Stimulated activated CD4-positive, alpha-beta T cell treated with anti-CD3 and anti-CD28 coated beads, Interleukin-4, amount 100 ng/mL, for 24 hours (primary cell): ENCODE data around the gene RPS6KA2.
"Not testable (repeated sequence)": the region's sequence is repeated elsewhere in the genome, so short reads cannot be mapped to it uniquely, and the experiment has no call there.

Source experiments
- DNase-seq: peaks from one replicate; pipeline ENCODE4 v3.0.0-alpha.2; 2020

Gene RPS6KA2

GRCh38 chr6:166545156-166546034, 81.7 kb downstream of the RPS6KA2 start:
- no peak for DNase-seq

GRCh38 chr6:166544296-166544605, 82.8 kb downstream of the RPS6KA2 start:
- DNase-seq, result no peak

- no peak for DNase-seq
These were observed 83.3 kb downstream of the RPS6KA2 start for GRCh38 chr6:166543603-166544295.

- DNase-seq, result no peak
These were observed 84.5 kb downstream of the RPS6KA2 start for GRCh38 chr6:166542580-166542912.

- no peak for DNase-seq
These were observed 85.0 kb downstream of the RPS6KA2 start for GRCh38 chr6:166541876-166542579.

GRCh38 chr6:166541366-166541765, 85.7 kb downstream of the RPS6KA2 start:
- DNase-seq, result no peak

GRCh38 chr6:166540631-166541331, 86.3 kb downstream of the RPS6KA2 start:
- peak; percentile 73 for DNase-seq

- no peak for DNase-seq
These were observed 87.5 kb downstream of the RPS6KA2 start for GRCh38 chr6:166539543-166539942.

- not testable (repeated sequence) for DNase-seq
These were observed 88.1 kb downstream of the RPS6KA2 start for GRCh38 chr6:166539011-166539385.

- no peak for DNase-seq
These were observed 88.6 kb downstream of the RPS6KA2 start for GRCh38 chr6:166538297-166539010.

- DNase-seq, result no peak
These were observed 92.2 kb downstream of the RPS6KA2 start for GRCh38 chr6:166534658-166535406.

GRCh38 chr6:166533205-166533824, 93.7 kb downstream of the RPS6KA2 start:
- no peak for DNase-seq

- DNase-seq, result no peak
These were observed 94.7 kb downstream of the RPS6KA2 start for GRCh38 chr6:166532302-166532701.

GRCh38 chr6:166530211-166531095, 96.6 kb downstream of the RPS6KA2 start:
- DNase-seq, result no peak

- no peak for DNase-seq
These were observed 97.5 kb downstream of the RPS6KA2 start for GRCh38 chr6:166529586-166529985.

- not testable (repeated sequence) for DNase-seq
These were observed 98.0 kb downstream of the RPS6KA2 start for GRCh38 chr6:166529058-166529457.

GRCh38 chr6:166527849-166528248, 99.2 kb downstream of the RPS6KA2 start:
- no peak for DNase-seq

- no peak for DNase-seq
These were observed 100.1 kb downstream of the RPS6KA2 start for GRCh38 chr6:166526937-166527336.

GRCh38 chr6:166525567-166525966, 101.5 kb downstream of the RPS6KA2 start:
- no peak for DNase-seq
